Brain microvascular endothelial cell (primary cell): Measurements from ENCODE around the gene TNFRSF11A.
A peak's percentile ranks its signal among the peaks of the same experiment; 100 is the strongest.

Source experiments
- DNase-seq: peaks from one replicate; pipeline ENCODE4 v3.0.0-alpha.2; 2020
- H3K27ac ChIP-seq: fragments of 250-450 bp; sonication (Bioruptor Pico); 2 replicates; pipeline ENCODE4 v1.5.1; 2020; ENCODE audit warnings: mild to moderate bottlenecking, moderate library complexity
- H3K27me3 ChIP-seq: fragments of 250-450 bp; sonication (Bioruptor Pico); replicated peaks from 2 replicates; pipeline ENCODE4 v1.5.1; 2020; ENCODE audit warnings: mild to moderate bottlenecking
- H3K36me3 ChIP-seq: fragments of 250-450 bp; sonication (Bioruptor Pico); replicated peaks from 2 replicates; pipeline ENCODE4 v1.5.1; 2020; ENCODE audit warnings: mild to moderate bottlenecking
- H3K4me3 ChIP-seq: 2 replicates; pipeline ENCODE4 v1.5.1; 2011; ENCODE audit warnings: low read depth, mild to moderate bottlenecking, control low read depth, low read length, moderate library complexity
- CTCF ChIP-seq: IDR thresholded peaks from 2 replicates; pipeline ENCODE4 v1.5.1; 2011; ENCODE audit warnings: low read depth, mild to moderate bottlenecking, moderate library complexity, low read length, control low read depth, inconsistent platforms; ENCODE audit errors: missing control alignments
- in situ Hi-C: cut with HindIII; loops from 2 replicates; pipeline ENCODE4 v1.10.0; 2017; ENCODE audit warnings: low sequenced_read_pairs, low pct_ligation_motif_present

TNFRSF11A gene

GRCh38 chr18:62318228-62319180 is 6.6 kb upstream of the TNFRSF11A start:
- TF ChIP-seq CTCF, result no peak
- no peaks in the 10 kb centered on the region for H3K36me3 ChIP-seq
- H3K27me3 ChIP-seq, result peaks cover 6% of the 10 kb centered on the region
- no peak overlapping the region for H3K4me3 ChIP-seq
- no peak for DNase-seq
- H3K27ac ChIP-seq, result no peak overlapping the region
- in situ Hi-C loops, result no loop called here

DNA sequence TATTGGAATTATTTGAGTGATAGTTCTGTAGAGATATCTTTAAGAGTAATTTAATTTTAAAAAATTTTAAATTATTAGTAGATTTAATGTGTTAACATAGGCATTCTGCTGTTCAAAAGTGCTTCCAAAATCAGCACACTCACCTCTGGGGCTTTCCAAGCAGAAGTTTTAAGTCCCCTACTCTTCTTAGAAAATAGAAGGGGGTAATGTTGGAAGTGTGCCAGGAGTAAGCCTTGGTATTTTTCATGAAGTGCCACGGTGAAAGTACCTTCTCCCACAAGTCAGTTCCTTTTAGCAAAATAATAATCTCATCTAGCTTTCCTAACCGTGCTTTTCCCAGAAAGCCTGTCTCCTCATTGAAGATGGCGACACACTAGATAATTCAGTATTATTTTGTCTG is 3.9 kb upstream of the TNFRSF11A start:
- no peak overlapping the region for H3K27ac ChIP-seq
- no peak for TF ChIP-seq CTCF
- in situ Hi-C loops, result no loop called here

DNA sequence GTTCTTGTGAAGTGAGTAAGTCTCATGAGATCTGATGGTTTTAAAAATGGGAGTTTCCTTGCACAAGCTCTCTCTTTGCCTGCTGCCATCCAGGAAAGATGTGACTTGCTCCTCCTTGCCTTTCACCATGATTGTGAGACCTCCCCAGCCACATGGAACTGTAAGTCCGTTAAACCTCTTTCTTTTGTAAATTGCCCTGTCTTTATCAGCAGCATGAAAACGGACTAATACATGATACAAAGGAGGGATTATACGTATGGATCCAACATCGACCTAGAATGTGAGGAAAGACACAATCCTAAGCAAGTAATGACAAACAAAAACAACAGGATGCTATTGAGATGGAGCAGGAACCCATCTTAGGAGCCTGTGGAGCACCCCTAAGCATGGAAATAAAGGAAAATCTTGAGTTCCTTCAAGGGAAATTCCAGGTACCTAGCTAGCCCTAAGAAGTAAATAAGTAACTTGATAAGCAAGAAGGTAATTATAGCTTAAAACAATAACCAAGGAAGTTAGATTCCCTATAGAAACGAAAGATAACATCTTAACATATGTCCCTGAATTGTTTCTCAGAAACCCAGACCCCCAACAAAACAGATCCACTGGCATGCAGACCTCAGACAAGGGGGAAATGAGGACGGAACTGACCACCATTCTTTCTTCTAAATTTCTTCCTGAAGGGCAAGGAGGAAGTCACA is 1.5 kb upstream of the TNFRSF11A start:
- Histone ChIP-seq H3K36me3 (no peaks in the 10 kb centered on the region), H3K27me3 (peaks cover 42% of the 10 kb centered on the region), H3K27ac (no peak overlapping the region), H3K4me3 (no peak overlapping the region)
- no peak for DNase-seq
- TF ChIP-seq CTCF, result no peak
- in situ Hi-C loops, result no loop called here

More for the DNA sequence above, 3.9 kb upstream of the TNFRSF11A start:
- Histone ChIP-seq H3K27me3 (peaks cover 28% of the 10 kb centered on the region), H3K4me3 (no peak overlapping the region), H3K36me3 (no peaks in the 10 kb centered on the region)
- DNase-seq, result no peak

DNA sequence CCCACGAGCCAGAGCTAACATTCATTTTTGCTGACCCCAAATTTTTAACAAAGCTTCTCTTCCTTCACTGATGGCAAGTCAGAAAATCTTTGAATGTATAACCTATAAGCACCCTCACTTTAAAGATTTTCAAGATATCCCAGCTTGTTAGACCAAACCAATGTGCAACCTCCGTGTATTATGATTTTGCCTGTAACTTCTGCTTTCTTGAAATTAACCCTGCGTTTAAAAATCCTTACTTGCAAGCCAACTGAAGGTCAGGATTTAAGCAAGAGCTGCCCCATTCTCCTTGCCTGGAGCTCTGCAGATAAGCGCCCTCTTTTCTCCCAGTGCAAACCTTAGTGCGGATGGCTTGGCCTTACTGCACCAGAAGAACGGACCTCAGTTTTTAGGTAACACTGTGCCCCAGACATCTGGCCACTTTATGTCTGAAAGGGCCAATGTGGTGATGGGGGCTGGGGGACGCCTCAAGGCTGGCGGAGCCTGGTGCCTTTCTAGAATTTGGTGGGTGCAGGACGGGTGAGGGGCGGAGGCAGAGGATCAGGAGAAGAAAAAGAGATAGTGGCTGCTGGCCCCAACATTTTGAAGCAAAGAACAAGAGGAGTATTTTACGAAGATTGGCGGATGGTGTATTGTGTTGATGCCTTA is 805 bp upstream of the TNFRSF11A start:
- no peak overlapping the region for H3K27ac ChIP-seq
- no peak overlapping the region for H3K4me3 ChIP-seq
- H3K36me3 ChIP-seq, result no peaks in the 10 kb centered on the region
- TF ChIP-seq CTCF, result no peak
- peaks cover 42% of the 10 kb centered on the region for H3K27me3 ChIP-seq
- in situ Hi-C loops, result no loop called here
- no peak for DNase-seq

DNA sequence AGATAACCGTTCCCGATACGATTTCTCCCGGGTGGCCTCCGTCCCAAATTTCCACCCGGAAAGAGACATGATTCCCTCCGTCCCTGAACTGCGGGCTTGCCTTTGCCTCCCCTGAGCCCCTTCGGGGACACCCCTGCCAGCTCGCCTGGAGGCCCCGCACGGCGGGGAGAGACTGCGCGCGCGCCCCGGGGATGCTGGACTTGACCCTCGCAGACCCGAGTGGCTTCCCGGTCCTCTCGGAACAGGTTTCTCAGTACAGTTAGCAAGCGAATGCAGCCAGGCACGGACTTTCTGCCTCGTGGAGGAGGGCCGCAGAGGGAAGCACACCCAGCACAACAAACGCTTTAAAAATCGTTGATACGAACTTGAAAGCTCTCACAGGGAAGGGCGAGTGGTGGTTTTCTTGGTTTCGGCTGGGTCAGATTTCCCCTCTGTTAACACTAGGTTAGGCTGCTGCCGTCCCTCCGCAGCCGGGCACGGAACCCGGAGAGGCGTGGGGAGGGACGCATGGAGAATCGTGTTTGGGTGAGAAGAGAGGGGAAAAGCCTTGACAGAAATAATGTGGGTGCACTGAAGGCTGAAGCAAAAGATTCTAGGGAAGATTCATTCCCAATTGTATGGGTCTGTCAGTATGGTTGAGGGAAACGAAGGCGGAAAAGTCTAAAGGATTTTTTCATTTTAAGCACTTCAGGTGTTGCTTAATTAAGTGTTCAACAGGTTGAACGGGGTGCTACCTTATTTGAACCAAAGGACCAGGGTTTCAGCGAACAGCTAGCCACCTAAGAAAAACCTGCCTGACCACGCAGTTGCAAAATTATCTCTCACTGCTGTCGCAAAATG is 916 bp downstream of the TNFRSF11A start:
- no peak for DNase-seq
- Histone ChIP-seq H3K36me3 (no peaks in the 10 kb centered on the region), H3K27me3 (peaks cover 42% of the 10 kb centered on the region), H3K4me3 (peak overlapping the region; percentile 41), H3K27ac (no peak overlapping the region)
- TF ChIP-seq CTCF, result no peak
- in situ Hi-C loops, result no loop called here
